ENCODE results near the gene TYW1.
A peak's percentile ranks its signal among the peaks of the same experiment; 100 is the strongest.
"Not testable (repeated sequence)": the region's sequence is repeated elsewhere in the genome, so short reads cannot be mapped to it uniquely, and the experiment has no call there.

The TYW1 gene

GRCh38 chr7:67045496-67045995, 48.9 kb downstream of the TYW1 start:
- DNase-seq (ENCODE audit: low spot score) (no peak), FAIRE-seq (no peak)

GRCh38 chr7:67046819-67047218, 50.2 kb downstream of the TYW1 start:
- FAIRE-seq; DNase-seq (ENCODE audit: low spot score): not testable (repeated sequence)

GRCh38 chr7:67049908-67050307, 53.3 kb downstream of the TYW1 start:
- not testable (repeated sequence) for FAIRE-seq; DNase-seq (ENCODE audit: low spot score)

GRCh38 chr7:67052161-67052560, 55.5 kb downstream of the TYW1 start:
- FAIRE-seq = peak; percentile 20
- DNase-seq (ENCODE audit: low spot score) = not testable (repeated sequence)

GRCh38 chr7:67056683-67057082, 60.0 kb downstream of the TYW1 start:
- no peak for FAIRE-seq
- no peak for DNase-seq (ENCODE audit: low spot score)

GRCh38 chr7:67061321-67061720, 64.7 kb downstream of the TYW1 start:
- not testable (repeated sequence) for FAIRE-seq; DNase-seq (ENCODE audit: low spot score)

GRCh38 chr7:67062802-67063201, 66.2 kb downstream of the TYW1 start:
- not testable (repeated sequence) for DNase-seq (ENCODE audit: low spot score)
- peak; percentile 46 for FAIRE-seq

GRCh38 chr7:67066950-67067622, 70.5 kb downstream of the TYW1 start:
- FAIRE-seq (peak; percentile 63), DNase-seq (ENCODE audit: low spot score) (peak; percentile 38)

GRCh38 chr7:67076120-67076519, 79.5 kb downstream of the TYW1 start:
- not testable (repeated sequence) for FAIRE-seq

GRCh38 chr7:67082880-67083279, 86.2 kb downstream of the TYW1 start:
- not testable (repeated sequence) for DNase-seq (ENCODE audit: low spot score); FAIRE-seq

More at GRCh38 chr7:67076120-67076519, 79.5 kb downstream of the TYW1 start:
- not testable (repeated sequence) for DNase-seq (ENCODE audit: low spot score)

- FAIRE-seq; DNase-seq (ENCODE audit: low spot score): not testable (repeated sequence)
These were observed 92.6 kb downstream of the TYW1 start for GRCh38 chr7:67089261-67089660.

- FAIRE-seq = not testable (repeated sequence)
These were observed 94.4 kb downstream of the TYW1 start for GRCh38 chr7:67091053-67091452.

GRCh38 chr7:67098031-67098430, 101.4 kb downstream of the TYW1 start:
- not testable (repeated sequence) for FAIRE-seq; DNase-seq (ENCODE audit: low spot score)

More at GRCh38 chr7:67091053-67091452, 94.4 kb downstream of the TYW1 start:
- not testable (repeated sequence) for DNase-seq (ENCODE audit: low spot score)

- not testable (repeated sequence) for FAIRE-seq; DNase-seq (ENCODE audit: low spot score)
These were observed 102.8 kb downstream of the TYW1 start for GRCh38 chr7:67099406-67099805.

GRCh38 chr7:67100038-67100437, 103.4 kb downstream of the TYW1 start:
- not testable (repeated sequence) for DNase-seq (ENCODE audit: low spot score); FAIRE-seq

GRCh38 chr7:67100956-67101361, 104.3 kb downstream of the TYW1 start:
- no peak for FAIRE-seq
- DNase-seq (ENCODE audit: low spot score) = no peak

- not testable (repeated sequence) for DNase-seq (ENCODE audit: low spot score); FAIRE-seq
These were observed 108.3 kb downstream of the TYW1 start for GRCh38 chr7:67104937-67105336.

- FAIRE-seq = no peak
- no peak for DNase-seq (ENCODE audit: low spot score)
These were observed 108.7 kb downstream of the TYW1 start for GRCh38 chr7:67105377-67105776.

- DNase-seq (ENCODE audit: low spot score); FAIRE-seq: not testable (repeated sequence)
These were observed 109.6 kb downstream of the TYW1 start for GRCh38 chr7:67106255-67106654.

- FAIRE-seq; DNase-seq (ENCODE audit: low spot score): not testable (repeated sequence)
These were observed 114.7 kb downstream of the TYW1 start for GRCh38 chr7:67111342-67111741.

- not testable (repeated sequence) for FAIRE-seq
These were observed 118.0 kb downstream of the TYW1 start for GRCh38 chr7:67114483-67115246.

GRCh38 chr7:67120491-67120890, 123.9 kb downstream of the TYW1 start:
- not testable (repeated sequence) for FAIRE-seq; DNase-seq (ENCODE audit: low spot score)

More at GRCh38 chr7:67114483-67115246, 118.0 kb downstream of the TYW1 start:
- not testable (repeated sequence) for DNase-seq (ENCODE audit: low spot score)
